Measurements from ENCODE around the gene KISS1.

KISS1 gene

DNA sequence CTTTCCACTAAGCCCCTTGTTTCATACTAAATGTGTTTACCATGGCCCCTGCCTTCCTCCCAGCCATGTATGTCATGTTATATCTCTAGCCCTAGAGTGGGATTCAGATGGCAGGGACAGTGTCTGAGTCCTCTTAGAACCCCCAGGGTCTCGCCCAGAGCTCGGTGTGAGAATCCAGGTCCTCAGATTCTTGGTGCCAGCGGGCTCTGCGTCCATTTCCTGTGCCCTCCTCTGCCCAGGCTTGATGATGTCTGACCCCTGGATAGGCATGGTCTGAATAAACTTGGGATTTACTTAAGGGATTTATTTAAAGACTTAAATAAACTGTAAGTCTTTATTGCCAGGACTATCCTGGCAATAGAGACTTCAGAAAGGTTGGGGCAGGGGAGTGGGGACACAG is 6.2 kb upstream of the KISS1 start:
- Histone ChIP-seq H4K20me1 (ENCODE audit: insufficient read depth, low read length) (no peaks in the 10 kb centered on the region), H3K9me3 (ENCODE audit: low read length) (no peaks in the 10 kb centered on the region), H2AFZ (ENCODE audit: low read length) (no peak overlapping the region), H3F3A (ENCODE audit: insufficient read depth, low read length) (no peaks in the 10 kb centered on the region), H3K9ac (ENCODE audit: low read length) (no peak overlapping the region), H3K4me3 (ENCODE audit: low read depth, low read length, poor library complexity, severe bottlenecking) (no peak overlapping the region), H3K4me1 (ENCODE audit: insufficient read depth, low read length, severe bottlenecking) (no peaks in the 10 kb centered on the region), H3K27ac (ENCODE audit: low read depth, low read length, poor library complexity, severe bottlenecking) (no peak overlapping the region), H3K79me2 (ENCODE audit: insufficient read depth, low read length) (no peaks in the 10 kb centered on the region), H3K4me2 (ENCODE audit: low read length) (no peak overlapping the region), H3K36me3 (ENCODE audit: insufficient read depth, low read length) (no peaks in the 10 kb centered on the region), H3K9me2 (ENCODE audit: low read depth, low read length) (no peaks in the 10 kb centered on the region), H3K27me3 (ENCODE audit: insufficient read depth, low read length) (no peaks in the 10 kb centered on the region; the same call in 1 of the 2 replicates)
- TF ChIP-seq EZH2 (IDR thresholded peaks at IDR 0.05; ENCODE audit: borderline replicate concordance, low read length) (no peak), CTCF (IDR thresholded peaks at IDR 0.05; ENCODE audit: low read length) (no peak)

DNA sequence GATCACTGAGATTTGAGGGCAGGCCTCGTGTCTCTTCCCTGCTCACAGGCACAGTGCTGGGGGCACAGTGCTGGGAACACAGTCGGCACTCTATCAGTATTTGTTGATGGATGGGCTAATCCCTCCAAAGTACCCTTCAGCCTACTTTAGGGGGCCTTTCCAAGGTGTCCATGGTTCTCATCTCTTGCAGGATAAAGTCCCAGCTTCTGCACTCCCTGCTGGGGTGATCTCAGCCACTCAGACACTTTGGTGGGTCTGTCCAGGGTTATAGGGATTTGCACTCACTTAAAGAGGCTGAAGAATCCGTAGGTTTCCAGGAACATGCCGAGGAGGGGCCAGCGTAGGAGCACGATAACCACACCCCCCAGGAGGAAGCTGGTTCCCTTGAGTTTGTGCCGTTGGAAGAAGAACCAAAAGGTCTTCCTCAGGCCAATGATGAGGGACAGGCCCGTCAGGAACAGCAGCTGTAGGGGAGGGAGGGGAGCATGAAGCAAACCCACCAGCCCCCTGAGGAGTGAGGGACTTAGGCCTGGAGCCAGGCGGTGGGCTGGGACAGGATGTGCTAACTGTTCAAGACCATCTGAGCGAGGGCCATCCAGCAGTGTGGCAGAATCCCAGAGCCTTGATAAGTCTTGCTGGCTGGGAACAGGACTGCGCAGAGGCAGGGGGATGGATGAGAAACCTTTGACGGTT is 5.2 kb upstream of the KISS1 start:
- Histone ChIP-seq H3K9ac (ENCODE audit: low read length) (no peak overlapping the region), H3K79me2 (ENCODE audit: insufficient read depth, low read length) (no peaks in the 10 kb centered on the region), H3K9me2 (ENCODE audit: low read depth, low read length) (no peaks in the 10 kb centered on the region), H3K4me3 (ENCODE audit: low read depth, low read length, poor library complexity, severe bottlenecking) (no peak overlapping the region), H2AFZ (ENCODE audit: low read length) (no peak overlapping the region), H3K27ac (ENCODE audit: low read depth, low read length, poor library complexity, severe bottlenecking) (no peak overlapping the region), H3K9me3 (ENCODE audit: low read length) (no peaks in the 10 kb centered on the region), H4K20me1 (ENCODE audit: insufficient read depth, low read length) (no peaks in the 10 kb centered on the region), H3K36me3 (ENCODE audit: insufficient read depth, low read length) (no peaks in the 10 kb centered on the region), H3F3A (ENCODE audit: insufficient read depth, low read length) (no peaks in the 10 kb centered on the region), H3K4me2 (ENCODE audit: low read length) (no peak overlapping the region), H3K4me1 (ENCODE audit: insufficient read depth, low read length, severe bottlenecking) (no peaks in the 10 kb centered on the region), H3K27me3 (ENCODE audit: insufficient read depth, low read length) (no peaks in the 10 kb centered on the region; the same call in 1 of the 2 replicates)
- TF ChIP-seq EZH2 (IDR thresholded peaks at IDR 0.05; ENCODE audit: borderline replicate concordance, low read length), result no peak
- no peak for TF ChIP-seq CTCF (IDR thresholded peaks at IDR 0.05; ENCODE audit: low read length)

GRCh38 chr1:204199579-204199978 is 3.3 kb upstream of the KISS1 start:
- Histone ChIP-seq H3K9me3 (ENCODE audit: low read length) (no peaks in the 10 kb centered on the region), H3K4me1 (ENCODE audit: insufficient read depth, low read length, severe bottlenecking) (no peaks in the 10 kb centered on the region), H3K27ac (ENCODE audit: low read depth, low read length, poor library complexity, severe bottlenecking) (no peak overlapping the region), H3K27me3 (ENCODE audit: insufficient read depth, low read length) (no peaks in the 10 kb centered on the region; the same call in 1 of the 2 replicates), H3K4me3 (ENCODE audit: low read depth, low read length, poor library complexity, severe bottlenecking) (no peak overlapping the region), H3K36me3 (ENCODE audit: insufficient read depth, low read length) (no peaks in the 10 kb centered on the region), H3F3A (ENCODE audit: insufficient read depth, low read length) (no peaks in the 10 kb centered on the region), H3K9me2 (ENCODE audit: low read depth, low read length) (no peaks in the 10 kb centered on the region), H3K9ac (ENCODE audit: low read length) (no peak overlapping the region), H3K79me2 (ENCODE audit: insufficient read depth, low read length) (no peaks in the 10 kb centered on the region), H4K20me1 (ENCODE audit: insufficient read depth, low read length) (no peaks in the 10 kb centered on the region), H3K4me2 (ENCODE audit: low read length) (no peak overlapping the region), H2AFZ (ENCODE audit: low read length) (no peak overlapping the region)
- no peak for TF ChIP-seq CTCF (IDR thresholded peaks at IDR 0.05; ENCODE audit: low read length)
- TF ChIP-seq EZH2 (IDR thresholded peaks at IDR 0.05; ENCODE audit: borderline replicate concordance, low read length), result no peak

Measured in OCI-LY1 (cell line).